A673 (cell line): ENCODE results near the gene DPP10.

Experiments used
- EZH2 ChIP-seq: fragments of 200-600 bp; sonication (generic); IDR thresholded peaks from 2 replicates; pipeline ENCODE4 v1.6.1; 2017; ENCODE audit warnings: borderline replicate concordance, low read depth, mild to moderate bottlenecking, mixed read lengths, antibody characterized with exemption, low read length; ENCODE audit not compliant: poor library complexity, severe bottlenecking
- TF ChIP-seq, protein P1 (sequence below): fragments of 300-800, 200-600 bp; sonication (generic); conservative IDR thresholded peaks from 2 replicates; pipeline ENCODE4 v1.5.1; 2017; ENCODE audit warnings: low read depth, mild to moderate bottlenecking, antibody characterized with exemption, low read length, moderate library complexity, mixed read lengths

DNA sequence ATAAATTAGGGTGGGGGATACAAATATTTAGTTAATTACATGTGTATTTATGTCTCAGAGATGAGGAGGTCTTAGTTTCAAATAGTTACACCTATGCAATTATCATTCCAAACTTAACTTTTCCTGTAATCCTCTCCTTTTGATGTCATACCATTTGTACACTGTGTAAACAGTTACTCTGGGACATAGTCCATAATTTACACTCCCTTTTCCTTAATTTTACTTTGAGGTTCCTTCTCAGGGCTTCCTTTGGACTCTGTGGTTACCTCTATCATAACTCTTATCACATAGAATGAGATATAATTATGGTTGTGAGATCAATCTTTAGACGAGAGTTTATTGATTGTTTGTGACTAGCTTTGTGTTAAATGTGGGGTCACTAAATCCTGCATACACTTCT lies 84.4 kb downstream of the DPP10 start:
- TF ChIP-seq, protein P1, sequence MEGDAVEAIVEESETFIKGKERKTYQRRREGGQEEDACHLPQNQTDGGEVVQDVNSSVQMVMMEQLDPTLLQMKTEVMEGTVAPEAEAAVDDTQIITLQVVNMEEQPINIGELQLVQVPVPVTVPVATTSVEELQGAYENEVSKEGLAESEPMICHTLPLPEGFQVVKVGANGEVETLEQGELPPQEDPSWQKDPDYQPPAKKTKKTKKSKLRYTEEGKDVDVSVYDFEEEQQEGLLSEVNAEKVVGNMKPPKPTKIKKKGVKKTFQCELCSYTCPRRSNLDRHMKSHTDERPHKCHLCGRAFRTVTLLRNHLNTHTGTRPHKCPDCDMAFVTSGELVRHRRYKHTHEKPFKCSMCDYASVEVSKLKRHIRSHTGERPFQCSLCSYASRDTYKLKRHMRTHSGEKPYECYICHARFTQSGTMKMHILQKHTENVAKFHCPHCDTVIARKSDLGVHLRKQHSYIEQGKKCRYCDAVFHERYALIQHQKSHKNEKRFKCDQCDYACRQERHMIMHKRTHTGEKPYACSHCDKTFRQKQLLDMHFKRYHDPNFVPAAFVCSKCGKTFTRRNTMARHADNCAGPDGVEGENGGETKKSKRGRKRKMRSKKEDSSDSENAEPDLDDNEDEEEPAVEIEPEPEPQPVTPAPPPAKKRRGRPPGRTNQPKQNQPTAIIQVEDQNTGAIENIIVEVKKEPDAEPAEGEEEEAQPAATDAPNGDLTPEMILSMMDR: no peak
- no peak for TF ChIP-seq EZH2
